Amniotic stem cell (primary cell): ENCODE data around the gene RANBP10.
"Not testable (repeated sequence)": the region's sequence is repeated elsewhere in the genome, so short reads cannot be mapped to it uniquely, and the experiment has no call there.

Experiments
- DNase-seq: peaks from one replicate; lab custom pipeline; 2025; lab: John Stamatoyannopoulos, UW

RANBP10 gene

DNA sequence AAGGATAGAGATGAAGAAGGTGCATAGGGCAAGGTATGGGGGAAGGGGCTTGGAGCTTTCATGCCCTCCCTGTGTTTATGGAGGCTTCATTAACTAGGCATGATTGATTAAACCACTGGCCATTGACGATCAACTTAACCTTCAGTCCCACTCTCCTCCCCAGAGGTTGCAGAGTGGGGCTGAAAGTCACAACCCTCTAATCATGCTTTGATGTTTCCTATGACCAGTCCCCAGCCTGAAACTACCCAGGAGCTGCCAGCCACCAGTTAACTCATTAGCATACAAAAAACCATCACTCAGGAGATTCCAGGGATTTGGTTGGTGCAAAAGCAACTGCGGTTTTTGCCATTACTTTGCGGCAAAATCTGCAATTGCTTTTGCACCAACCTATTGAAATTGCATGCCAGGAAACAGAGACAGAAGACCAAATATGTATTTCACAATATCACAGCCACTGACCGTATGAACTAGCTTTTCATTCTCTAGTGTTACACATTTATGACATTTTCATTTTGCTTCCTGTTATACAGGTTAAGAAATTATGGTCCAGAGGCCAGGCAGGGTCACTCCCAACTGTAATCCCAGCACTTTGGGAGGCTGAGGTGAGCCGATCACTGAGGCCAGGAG, 92.6 kb downstream of the RANBP10 start:
- no peak for DNase-seq

DNA sequence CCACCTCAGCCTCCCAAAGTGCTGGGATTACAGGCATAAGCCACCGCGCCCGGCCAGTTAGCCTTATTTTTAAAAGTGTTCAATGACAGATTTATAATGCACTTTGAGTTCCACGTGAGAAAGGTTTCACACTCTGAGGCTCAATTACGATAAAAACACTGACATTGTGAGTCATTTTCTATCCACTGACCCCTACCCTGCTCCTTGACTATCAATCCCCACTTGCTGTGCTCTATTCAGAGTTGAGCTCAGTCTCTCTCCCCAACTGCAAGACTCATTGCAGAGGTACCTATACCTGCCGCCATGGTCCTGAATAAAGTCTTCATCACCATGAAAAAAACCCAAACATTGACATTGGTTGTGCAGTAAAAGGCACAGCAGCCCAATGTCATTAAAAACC, 95.8 kb downstream of the RANBP10 start:
- no peak for DNase-seq

DNA sequence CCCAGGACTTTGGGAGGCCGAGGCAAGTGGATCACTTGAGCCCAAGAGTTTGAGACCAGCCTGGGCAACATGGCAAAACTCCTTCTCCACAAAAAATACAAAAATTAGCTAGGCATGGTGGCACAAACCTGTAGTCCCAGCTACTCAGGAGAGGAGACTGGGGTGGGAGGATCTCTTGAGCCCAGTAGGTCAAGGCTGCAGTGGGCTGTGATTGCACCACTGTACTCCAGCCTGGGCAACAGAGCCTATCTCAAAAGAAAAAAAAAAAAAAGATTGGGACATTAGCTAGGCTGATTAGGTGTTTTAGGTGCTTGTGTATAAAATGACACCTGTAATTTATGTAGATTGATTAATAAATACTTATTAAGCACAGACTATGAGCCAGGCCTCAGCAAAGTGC, 97.3 kb downstream of the RANBP10 start:
- no peak for DNase-seq

DNA sequence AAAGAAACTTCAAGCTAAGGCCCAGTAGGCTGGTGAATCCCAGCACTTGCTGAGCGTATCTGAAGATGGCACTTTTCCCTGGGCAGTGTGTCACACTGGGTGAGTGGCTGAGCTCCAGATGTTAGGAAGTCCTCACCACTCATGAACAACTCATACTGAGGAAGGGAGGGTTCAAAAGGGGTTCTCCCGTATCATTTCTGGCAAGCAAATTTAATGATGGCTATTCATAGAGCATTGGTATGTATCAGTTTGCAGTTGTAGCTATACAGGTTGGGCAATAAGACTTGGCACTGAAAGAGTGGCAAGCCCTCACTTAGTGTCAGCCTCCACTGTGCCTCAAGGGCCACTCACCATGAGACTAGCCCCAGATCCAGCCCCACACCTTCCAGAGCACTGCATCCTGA, 98.0 kb downstream of the RANBP10 start:
- no peak for DNase-seq

DNA sequence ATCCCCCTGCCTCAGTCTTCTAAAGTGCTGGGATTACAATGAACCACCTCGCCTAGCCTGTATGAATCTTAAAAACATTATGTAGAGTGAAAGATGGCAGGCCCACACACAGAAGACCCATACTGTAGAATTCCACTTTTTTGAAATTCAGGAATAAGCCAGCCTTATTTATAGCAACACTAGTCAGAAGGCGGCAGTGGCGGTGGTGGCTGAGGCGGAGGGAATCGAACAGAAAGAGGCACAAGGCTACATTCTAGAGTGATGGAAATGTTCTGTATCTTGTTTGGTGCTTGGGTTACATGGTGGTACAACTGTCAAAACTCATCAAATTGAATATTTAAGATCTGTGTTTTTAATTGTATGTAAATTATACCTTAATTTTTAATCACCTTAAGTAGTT, 98.6 kb downstream of the RANBP10 start:
- DNase-seq = no peak

DNA sequence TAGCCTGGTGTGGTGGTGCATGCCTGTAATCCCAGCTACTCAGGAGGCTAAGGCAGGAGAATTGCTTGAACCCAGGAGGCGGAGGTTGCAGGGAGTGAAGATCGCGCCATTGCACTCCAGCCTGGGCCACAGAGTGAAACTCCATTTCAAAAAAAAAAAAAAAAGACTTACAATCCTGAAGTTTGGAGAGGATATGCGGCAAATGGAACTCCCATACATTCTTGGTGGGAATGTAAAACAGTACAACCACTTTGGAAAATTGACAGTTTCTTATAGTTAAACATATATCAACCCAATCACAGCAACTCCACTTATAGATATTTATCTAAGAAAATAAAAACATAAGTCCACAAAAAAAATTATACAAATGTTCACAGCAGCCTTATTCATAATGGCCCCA, 99.2 kb downstream of the RANBP10 start:
- no peak for DNase-seq

DNA sequence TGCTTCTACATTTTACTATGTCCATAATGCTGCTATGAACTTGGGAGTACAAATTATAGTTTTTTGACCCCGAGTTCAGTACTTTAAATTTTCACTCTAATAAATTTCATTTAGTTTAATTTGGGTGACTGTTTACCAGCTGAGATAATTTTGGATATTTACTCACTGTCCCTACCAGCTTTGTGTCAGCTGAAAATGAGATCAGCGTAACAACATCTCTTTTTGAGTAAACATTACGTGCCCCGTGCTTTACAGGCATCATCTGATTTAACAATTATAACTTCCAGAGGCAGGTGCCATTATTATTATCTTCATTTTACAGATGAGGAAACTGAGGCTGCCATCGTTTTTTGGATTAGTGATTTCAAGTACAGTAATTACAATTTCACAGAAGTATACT, 102.2 kb downstream of the RANBP10 start:
- DNase-seq = no peak

DNA sequence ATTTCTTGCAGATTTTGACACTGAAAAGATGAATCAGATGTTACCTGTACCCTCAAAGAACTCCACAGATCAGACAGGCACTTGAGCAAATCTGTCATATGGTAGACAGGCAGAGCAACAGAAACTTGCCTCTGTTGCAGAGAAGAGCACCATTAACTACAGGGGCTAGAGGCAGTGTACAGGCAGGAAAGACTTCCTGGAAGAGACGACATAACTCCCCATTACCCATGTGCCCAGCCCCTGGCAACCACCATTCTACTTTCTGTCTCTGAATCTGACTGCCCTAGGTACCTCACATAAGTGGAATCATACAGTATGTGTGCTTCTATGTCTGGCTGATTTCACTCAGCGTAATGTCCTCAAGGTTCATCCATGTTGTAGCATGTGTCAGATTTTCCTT, 102.7 kb downstream of the RANBP10 start:
- no peak for DNase-seq

DNA sequence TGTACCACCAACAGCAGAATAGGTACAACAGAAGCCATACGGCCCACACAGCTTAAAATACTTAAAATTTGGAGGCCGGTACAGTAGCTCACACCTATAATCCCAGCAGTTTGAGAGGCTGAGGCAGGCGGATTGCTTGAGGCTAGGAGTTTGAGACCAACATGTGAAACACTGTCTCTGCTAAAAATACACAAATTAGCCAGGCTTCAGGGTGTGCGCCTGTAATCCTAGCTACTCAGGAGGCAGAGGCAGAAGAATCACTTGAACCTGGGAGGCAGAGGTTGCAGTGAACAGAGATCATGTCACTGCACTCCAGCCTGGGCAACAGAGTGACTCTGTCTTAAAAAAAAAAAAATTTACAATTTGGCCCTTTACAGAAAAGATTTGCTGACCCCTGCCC, 104.2 kb downstream of the RANBP10 start:
- no peak for DNase-seq

DNA sequence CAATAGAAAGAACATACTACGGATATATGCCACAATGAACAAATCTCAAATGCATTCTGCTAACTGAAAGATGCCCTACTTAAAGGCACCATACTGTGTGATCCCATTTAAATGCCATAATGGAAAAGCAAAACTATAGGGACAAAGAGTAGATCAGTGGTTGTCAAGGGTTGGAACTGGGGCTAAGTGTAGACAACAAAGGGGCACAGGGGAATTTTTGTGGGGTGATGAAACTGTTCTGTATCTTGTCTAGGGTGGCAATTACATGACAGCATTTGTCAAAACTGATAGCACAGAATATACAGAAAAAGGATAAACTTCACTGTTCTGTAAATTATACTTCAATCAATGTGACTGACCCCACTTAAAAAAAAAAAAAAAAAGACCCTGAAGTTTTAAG, 104.9 kb downstream of the RANBP10 start:
- DNase-seq = no peak

DNA sequence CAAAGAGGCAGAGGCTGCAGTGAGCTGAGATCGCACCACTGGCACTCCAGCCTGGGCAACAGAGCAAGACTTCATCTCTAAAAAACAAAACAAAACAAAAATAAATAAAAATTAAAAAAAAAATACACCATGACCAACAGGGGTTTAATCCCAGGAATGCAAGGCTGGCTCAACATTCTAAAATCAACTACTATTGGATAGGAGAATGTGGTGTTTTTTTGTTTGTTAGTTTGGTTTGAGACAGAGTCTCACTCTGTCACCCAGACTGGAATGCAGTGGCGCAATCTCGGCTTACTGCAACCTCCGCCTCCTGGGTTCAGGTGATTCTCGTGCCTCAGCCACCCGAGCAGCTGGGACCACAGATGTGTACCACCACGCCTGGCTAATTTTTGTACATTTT, 107.1 kb downstream of the RANBP10 start:
- DNase-seq = no peak

DNA sequence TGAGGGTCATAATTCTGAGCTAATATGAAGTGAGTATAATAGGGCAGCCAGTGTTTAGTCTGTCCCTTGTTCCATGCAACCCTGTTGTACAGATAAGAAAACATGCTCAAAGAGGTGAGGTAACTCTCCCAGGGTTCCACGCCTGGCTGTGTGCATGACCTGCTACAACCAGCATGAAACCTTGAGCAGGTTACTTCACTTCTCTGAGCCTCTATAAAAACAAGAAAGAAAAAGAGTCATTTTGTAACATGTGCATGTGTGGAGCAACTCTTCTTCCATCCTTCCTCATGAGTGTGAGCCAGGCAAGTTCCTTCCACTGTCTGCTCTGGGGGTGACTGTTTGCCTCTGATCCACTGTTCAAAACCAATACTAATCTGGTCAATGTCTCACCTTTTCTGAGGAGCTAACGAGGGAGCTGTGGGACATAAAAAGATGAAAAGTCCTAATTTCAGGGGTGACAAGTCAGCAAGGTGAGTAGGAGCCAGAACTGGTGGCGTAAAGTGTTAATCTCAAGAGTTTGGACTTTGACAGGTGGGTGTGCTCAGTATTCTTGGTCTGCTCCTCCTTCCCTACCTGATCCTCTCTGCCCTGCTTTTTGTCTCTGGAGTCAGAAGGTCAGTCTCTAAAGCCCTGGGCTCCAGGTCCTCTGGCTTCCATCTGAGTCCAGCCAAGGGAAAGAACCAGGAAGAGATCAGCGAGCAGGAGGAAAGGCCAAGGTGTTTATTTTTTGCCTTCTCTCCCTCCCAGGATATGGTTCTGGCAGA, 108.8 kb downstream of the RANBP10 start:
- DNase-seq = no peak

DNA sequence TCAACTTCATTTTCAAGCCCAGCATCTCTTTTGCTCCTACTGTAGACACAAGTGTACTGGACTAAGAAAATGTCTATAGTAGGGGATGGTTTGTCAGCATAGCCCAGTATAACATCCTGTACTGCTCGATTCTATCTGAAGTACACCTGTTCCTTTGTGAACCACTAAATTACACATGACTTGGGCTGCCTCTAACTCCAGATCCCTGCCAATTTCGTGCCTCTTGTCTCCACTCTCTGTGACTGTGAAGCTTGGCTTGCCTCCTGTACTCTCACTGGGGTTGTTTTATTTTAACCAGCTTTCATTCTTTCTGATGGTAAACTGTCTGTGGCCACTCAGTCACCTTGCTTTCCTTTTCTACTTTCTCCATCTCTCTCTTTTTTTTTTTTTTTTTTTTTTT, 111.7 kb downstream of the RANBP10 start:
- no peak for DNase-seq

DNA sequence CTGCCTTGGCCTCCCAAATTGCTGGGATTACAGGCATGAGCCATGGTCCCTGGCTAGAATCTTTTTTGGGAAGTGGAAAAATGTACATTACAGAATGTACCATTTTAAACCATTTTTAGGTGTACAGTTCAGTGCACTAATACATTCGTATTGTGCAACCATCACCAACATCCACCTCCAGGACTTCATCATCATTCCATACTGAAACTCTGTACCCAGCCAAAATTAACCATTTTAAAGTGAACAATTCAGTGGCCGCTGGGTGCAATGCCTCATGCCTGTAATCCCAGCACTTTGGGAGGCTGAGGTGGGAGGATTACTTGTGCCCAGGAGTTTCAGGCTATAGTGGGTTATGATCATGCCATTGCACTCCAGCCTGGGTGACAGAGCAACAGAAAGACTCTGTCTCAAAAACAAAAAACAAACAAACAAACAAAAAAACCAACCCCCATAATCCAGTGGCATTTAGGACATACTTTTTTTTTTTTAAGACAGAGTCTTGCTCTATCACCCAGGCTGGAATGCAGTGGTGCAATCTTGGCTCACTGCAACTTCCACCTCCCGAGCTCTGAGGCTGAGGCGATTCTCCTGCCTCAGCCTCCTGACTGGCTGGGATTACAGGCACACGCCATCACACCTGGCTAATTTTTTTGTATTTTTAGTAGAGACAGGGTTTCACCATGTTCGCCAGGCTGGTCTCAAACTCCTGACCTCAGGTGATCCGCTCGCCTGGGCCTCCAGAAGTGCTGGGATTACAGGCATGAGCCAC, 112.7 kb downstream of the RANBP10 start:
- not testable (repeated sequence) for DNase-seq

DNA sequence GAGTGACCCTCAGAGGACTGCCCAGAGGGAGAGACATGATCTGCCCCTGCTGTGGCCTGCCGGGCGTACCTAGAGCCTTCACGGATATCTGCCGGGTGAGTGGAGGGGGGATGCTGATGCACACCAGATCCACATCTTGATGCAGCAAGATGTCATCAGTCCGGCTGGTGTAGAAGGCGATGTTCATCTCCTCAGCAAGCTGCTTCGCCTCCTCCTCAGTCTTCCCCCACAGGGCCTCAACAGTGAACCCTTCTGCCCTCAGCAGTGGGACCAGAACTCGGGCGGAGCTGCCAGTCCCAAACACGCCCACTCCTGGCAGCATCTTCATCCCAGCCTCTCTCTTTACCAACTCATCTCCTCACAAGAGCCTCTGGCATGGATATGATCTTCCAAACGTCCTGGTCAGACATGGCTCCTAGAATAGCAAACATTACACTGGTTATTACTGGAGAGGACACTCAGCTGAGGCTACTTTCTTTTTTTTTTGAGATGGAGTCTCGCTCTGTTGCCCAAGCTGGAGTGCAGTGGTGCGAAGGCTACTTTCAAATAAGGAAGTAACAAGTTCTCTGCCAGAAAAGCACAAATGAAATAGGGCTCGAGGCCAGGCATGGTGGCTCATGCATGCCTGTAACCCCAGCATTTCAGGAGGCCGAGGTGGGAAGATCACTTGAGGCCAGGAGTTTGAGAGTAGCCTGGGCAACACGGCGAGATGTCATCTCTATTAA, 120.8 kb downstream of the RANBP10 start:
- no peak for DNase-seq

DNA sequence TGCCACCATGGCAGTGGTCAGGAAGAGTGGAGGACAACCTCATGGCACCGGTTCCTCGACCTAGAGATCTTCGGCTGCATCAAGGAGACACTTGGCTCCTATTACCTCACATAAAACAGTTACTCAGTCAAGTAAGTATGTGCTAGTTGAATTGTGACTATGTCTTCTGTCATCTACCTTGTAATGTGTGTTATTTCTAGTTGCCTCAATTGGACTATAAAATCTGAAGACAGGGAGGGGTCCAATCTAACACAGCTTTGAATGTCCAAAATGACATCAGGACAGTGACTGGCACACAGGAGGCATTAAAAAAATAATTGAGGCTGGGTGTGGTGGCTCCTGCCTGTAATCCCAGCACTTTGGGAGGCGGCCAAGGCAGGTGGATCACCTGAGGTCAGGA, 122.6 kb downstream of the RANBP10 start:
- no peak for DNase-seq

DNA sequence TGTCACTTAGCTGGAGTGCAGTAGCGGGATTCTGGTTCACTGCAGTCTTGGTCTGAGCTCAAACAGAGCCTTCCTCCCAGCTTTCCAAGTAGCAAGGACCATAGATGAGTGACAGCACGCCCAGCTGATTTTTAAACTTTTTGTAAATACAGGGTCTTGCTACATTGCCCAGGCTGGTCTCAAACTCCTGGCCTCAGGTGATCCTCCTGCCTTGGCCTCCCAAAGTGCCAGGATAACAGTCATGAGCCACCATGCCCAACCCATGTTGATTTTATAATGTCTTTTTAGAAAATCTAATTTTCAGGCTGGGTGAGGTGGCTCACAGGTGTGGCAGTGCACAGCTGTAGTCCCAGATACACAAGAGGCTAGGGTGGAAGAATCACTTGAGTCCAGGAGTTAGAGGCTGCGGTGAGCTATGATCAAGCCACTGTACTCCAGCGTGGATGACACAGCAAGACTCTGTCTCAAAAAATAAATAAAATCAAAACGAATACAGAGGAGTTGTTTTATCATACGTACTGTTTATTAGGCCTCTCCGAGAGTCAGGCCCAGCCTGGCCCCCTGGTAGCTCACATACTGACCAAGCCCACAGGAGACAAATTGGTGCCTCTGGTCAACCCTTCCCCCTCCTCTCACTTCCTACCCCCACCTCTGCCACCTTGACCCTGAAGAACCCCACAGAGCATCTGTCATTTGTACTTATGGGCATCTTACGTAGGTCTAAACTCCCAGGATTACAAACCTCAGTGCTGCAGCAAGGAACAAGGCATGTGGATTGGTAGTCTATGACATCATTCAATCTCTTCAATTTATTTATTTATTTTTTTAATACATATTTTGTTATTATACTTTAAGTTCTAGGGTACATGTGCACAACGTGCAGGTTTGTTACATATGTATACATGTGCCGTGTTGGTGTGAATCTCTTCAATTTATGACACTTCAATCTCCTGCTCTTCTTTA, 126.1 kb downstream of the RANBP10 start:
- DNase-seq = no peak

DNA sequence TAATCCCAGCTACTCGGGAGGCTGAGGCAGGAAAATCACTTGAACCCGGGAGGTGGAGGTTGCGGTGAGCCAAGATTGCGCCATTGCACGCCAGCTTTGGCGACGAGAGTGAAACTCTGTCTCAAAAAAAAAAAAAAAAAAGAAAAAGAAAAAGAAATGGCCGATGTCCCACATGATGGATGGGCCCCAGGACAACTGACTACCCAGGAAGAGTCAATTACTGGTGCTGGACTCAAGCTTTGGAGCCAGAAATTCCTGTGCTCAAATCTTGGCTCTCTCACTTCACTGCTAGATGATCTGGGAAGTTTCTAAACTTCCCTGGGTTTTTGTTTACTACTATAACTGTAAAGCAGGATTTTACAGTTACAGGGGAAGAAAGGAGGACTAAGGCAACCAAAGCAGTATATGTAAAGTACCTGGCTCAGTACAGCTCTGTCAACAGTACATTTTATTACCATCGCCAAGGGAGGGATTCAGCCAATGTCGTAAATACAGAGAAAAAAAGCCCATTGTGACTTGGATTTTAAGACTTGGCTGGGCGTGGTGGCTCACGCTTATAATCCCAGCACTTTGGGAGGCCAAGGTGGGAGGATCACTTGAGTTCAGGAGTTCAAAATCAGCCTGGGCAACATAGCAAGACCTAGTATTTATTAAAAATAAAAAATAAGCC, 127.9 kb downstream of the RANBP10 start:
- DNase-seq = no peak

DNA sequence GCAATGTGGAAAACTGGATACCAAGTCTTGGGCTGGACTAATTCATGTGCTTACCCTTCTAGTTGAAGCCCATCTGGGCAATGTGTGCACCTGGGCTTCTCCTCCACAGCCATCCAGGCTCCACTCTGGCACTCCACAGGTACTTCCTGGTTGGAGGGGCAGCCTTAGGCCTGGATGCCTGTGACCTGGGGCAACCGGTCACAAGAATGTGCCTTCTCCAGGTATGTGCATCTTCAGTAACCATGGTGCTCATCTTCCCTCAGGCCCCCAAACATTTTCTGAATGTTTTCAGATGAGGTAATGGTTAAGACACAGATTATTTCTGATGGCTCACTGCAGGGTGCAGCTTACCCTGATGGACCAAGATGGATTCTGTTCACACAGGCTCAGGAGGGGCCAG, 128.6 kb downstream of the RANBP10 start:
- DNase-seq = no peak

DNA sequence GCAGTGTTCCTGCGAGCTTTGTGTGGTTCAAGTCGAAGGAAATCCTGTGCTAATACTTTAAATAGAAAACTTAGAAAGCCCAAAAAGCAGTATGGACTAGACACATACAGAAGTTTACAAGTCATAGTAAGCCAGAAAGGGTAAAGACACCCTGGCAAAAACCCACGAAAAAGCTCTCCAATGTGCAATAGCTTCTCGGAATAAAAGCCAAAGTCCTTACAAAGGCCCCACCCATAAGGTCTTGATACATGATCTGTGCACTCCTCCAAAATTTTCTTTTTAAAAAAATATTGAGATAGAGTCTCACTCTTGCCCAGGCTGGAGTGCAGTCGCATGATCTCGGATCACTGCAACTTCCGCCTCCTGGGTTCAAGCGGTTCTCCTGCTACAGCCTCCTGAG, 129.4 kb downstream of the RANBP10 start:
- no peak for DNase-seq

DNA sequence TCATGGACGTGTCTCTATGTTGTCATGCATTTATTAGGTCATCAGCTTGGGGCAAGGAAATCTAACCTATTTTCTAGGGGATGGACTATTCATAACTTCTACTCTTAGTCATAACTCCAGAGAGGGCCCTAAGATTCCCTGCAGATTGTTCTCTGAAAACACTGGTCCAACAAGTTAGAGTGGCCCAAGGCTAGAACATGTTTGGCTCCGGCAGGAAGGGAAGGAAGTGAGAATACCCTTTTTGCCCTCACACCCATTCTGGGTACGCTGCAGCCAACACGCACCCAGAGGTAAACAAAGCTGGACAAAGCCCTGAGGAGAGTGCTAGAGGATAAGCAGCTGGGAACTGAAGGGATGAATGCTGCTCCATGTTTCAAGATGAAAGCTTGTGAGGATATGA, 129.8 kb downstream of the RANBP10 start:
- no peak for DNase-seq
